Limb (tissue), 2 donors: ENCODE results near the gene VEGFC.

ENCODE experiments used
- DNase-seq, 2 donors: peaks; one replicate each; pipeline ENCODE4 v3.0.0-alpha.2; 2016; ENCODE audit errors: extremely low spot score in 2 of 2

VEGFC gene

GRCh38 chr4:176762661-176763308, 29.9 kb downstream of the VEGFC start:
- DNase-seq: no peak

- DNase-seq: no peak
Observed at GRCh38 chr4:176761872-176762271, 30.9 kb downstream of the VEGFC start.

- DNase-seq: no peak
Observed at GRCh38 chr4:176760471-176760870, 32.3 kb downstream of the VEGFC start.

GRCh38 chr4:176758731-176759130, 34.0 kb downstream of the VEGFC start:
- DNase-seq: no peak

- DNase-seq: no peak
Observed at GRCh38 chr4:176758323-176758722, 34.4 kb downstream of the VEGFC start.

GRCh38 chr4:176755613-176756012, 37.1 kb downstream of the VEGFC start:
- DNase-seq: no peak

GRCh38 chr4:176755001-176755400, 37.7 kb downstream of the VEGFC start:
- DNase-seq: no peak

GRCh38 chr4:176753049-176753448, 39.7 kb downstream of the VEGFC start:
- DNase-seq: peak in 1 of 2 donors; percentile 70

- no peak for DNase-seq
Observed at GRCh38 chr4:176752191-176752749, 40.5 kb downstream of the VEGFC start.

- DNase-seq: no peak
Observed at GRCh38 chr4:176751061-176751460, 41.7 kb downstream of the VEGFC start.

GRCh38 chr4:176746846-176747245, 45.9 kb downstream of the VEGFC start:
- no peak for DNase-seq

GRCh38 chr4:176745902-176746301, 46.8 kb downstream of the VEGFC start:
- no peak for DNase-seq

GRCh38 chr4:176744091-176744490, 48.6 kb downstream of the VEGFC start:
- no peak for DNase-seq

GRCh38 chr4:176742211-176742610, 50.5 kb downstream of the VEGFC start:
- no peak for DNase-seq

- no peak for DNase-seq
Observed at GRCh38 chr4:176741253-176741652, 51.5 kb downstream of the VEGFC start.

- DNase-seq: no peak
Observed at GRCh38 chr4:176735300-176735699, 57.4 kb downstream of the VEGFC start.

GRCh38 chr4:176734461-176734860, 58.3 kb downstream of the VEGFC start:
- no peak for DNase-seq

GRCh38 chr4:176729489-176729888, 63.2 kb downstream of the VEGFC start:
- DNase-seq: no peak

GRCh38 chr4:176726803-176727202, 65.9 kb downstream of the VEGFC start:
- DNase-seq: no peak

GRCh38 chr4:176721459-176721858, 71.3 kb downstream of the VEGFC start:
- DNase-seq: no peak

GRCh38 chr4:176718881-176719280, 73.8 kb downstream of the VEGFC start:
- no peak for DNase-seq

GRCh38 chr4:176717237-176717636, 75.5 kb downstream of the VEGFC start:
- DNase-seq: no peak

GRCh38 chr4:176709417-176709816, 83.3 kb downstream of the VEGFC start:
- DNase-seq: no peak
